Esophagus (tissue), 2 donors: ENCODE results near the gene DCAF5. TPM values are rescaled to one million over a fixed set of nuclear protein-coding genes. Genes with fewer than 3 reads are reported as not detected.
A peak's percentile ranks its signal among the peaks of the same experiment; 100 is the strongest.

Experiments
- H3K27ac ChIP-seq, 2 donors: one replicate each; pipeline ENCODE4 v1.5.1; 2013; ENCODE audit warnings: low read depth in 2 of 2, mild to moderate bottlenecking in 2 of 2, inconsistent platforms in 1 of 2, low read length in 1 of 2, moderate library complexity in 1 of 2
- H3K27me3 ChIP-seq, 2 donors: one replicate each; pipeline ENCODE4 v1.6.1; 2013; ENCODE audit warnings: low read length in 2 of 2, control low read depth in 1 of 2, mild to moderate bottlenecking in 1 of 2; ENCODE audit not compliant: insufficient read depth in 2 of 2, control insufficient read depth in 1 of 2
- H3K36me3 ChIP-seq, 2 donors: one replicate each; pipeline ENCODE4 v1.6.1; 2013; ENCODE audit warnings: low read length in 1 of 2; ENCODE audit not compliant: control insufficient read depth in 2 of 2, insufficient read depth in 2 of 2
- H3K4me1 ChIP-seq, 2 donors: one replicate each; pipeline ENCODE4 v1.6.1; 2013; ENCODE audit warnings: low read length in 1 of 2; ENCODE audit not compliant: control insufficient read depth in 2 of 2, insufficient read depth in 2 of 2
- H3K4me3 ChIP-seq, 2 donors: one replicate each; pipeline ENCODE4 v1.5.1; 2013; ENCODE audit warnings: low read length in 2 of 2, mild to moderate bottlenecking in 2 of 2, low read depth in 1 of 2, moderate library complexity in 1 of 2
- H3K9me3 ChIP-seq, 2 donors: one replicate each; pipeline ENCODE4 v1.6.1; 2013; ENCODE audit warnings: mild to moderate bottlenecking in 2 of 2, low read depth in 1 of 2, low read length in 1 of 2, moderate library complexity in 1 of 2; ENCODE audit not compliant: control insufficient read depth in 2 of 2, insufficient read depth in 1 of 2
- whole genome bisulfite sequencing, 2 donors: extraction: QIAGEN DNeasy Blood & Tissue Kit; methylation state at CpG; one replicate each; pipeline ENCODE4 v1.1.7; 2013; 5-methylcytosine and 5-hydroxymethylcytosine counted together
- polyA plus RNA-seq, 2 donors: library from polyadenylated mRNA; stranded (reverse); fragments of 200-250 nt; gene quantifications; one replicate each; pipeline ENCODE4 v1.2.3, GENCODE V29; 2013
- donor health status: healthy with polysubstance abuse.
- donor health status: Bipolar disorder and iron deficiency.

DCAF5 gene
- polyA plus RNA-seq, 2 donors: 21.8 to 26.9 TPM

- H3K9me3 ChIP-seq: no peaks in the 10 kb centered on the region
- H3K27me3 ChIP-seq: no peaks in the 10 kb centered on the region
- H3K36me3 ChIP-seq: peaks cover 14 to 17% of the 10 kb centered on the region in 2 donors
- peak overlapping the region in 1 of 2 donors; percentile 35 for H3K27ac ChIP-seq
- no peak overlapping the region for H3K4me3 ChIP-seq
- H3K4me1 ChIP-seq: no peaks in the 10 kb centered on the region
- WGBS, 2 donors: 66 to 69% methylated on average over 4 of the region's 4 CpGs
Observed at GRCh38 chr14:69052181-69052601, 100.7 kb downstream of the DCAF5 start.

GRCh38 chr14:69050240-69051184 is 102.4 kb downstream of the DCAF5 start:
- WGBS, 2 donors: 44 to 56% methylated on average over 6 of the region's 6 CpGs
- H3K4me1 ChIP-seq: peaks cover 4 to 7% of the 10 kb centered on the region in 2 donors

GRCh38 chr14:69049675-69050074 is 103.2 kb downstream of the DCAF5 start:
- Histone ChIP-seq H3K27me3 (no peaks in the 10 kb centered on the region), H3K4me3 (no peak overlapping the region), H3K27ac (peak overlapping the region; percentile 21 to 33), H3K9me3 (no peaks in the 10 kb centered on the region), H3K4me1 (peaks cover 10 to 11% of the 10 kb centered on the region in 2 donors), H3K36me3 (peaks cover 6 to 10% of the 10 kb centered on the region in 2 donors)
- WGBS, 2 donors: 36 to 37% methylated on average over 2 of the region's 2 CpGs

More at GRCh38 chr14:69050240-69051184, 102.4 kb downstream of the DCAF5 start:
- H3K4me3 ChIP-seq: no peak overlapping the region
- H3K36me3 ChIP-seq: peaks cover 14 to 17% of the 10 kb centered on the region in 2 donors
- peak overlapping the region in 1 of 2 donors; percentile 21 for H3K27ac ChIP-seq
- H3K27me3 ChIP-seq: no peaks in the 10 kb centered on the region
- no peaks in the 10 kb centered on the region for H3K9me3 ChIP-seq

- 62 to 75% methylated on average over 3 of the region's 3 CpGs for WGBS, 2 donors
Observed at GRCh38 chr14:69048456-69048855, 104.5 kb downstream of the DCAF5 start.

GRCh38 chr14:69047255-69047654 is 105.7 kb downstream of the DCAF5 start:
- Histone ChIP-seq H3K4me3 (no peak overlapping the region), H3K4me1 (peaks cover 17 to 21% of the 10 kb centered on the region in 2 donors), H3K27ac (no peak overlapping the region), H3K9me3 (no peaks in the 10 kb centered on the region), H3K36me3 (no peaks in the 10 kb centered on the region), H3K27me3 (no peaks in the 10 kb centered on the region)
- 94% methylated on average over 1 of the region's 1 CpG for WGBS, 2 donors

More at GRCh38 chr14:69048456-69048855, 104.5 kb downstream of the DCAF5 start:
- H3K4me3 ChIP-seq: no peak overlapping the region
- H3K4me1 ChIP-seq: peaks cover 15 to 21% of the 10 kb centered on the region in 2 donors
- H3K36me3 ChIP-seq: no peaks in the 10 kb centered on the region
- no peaks in the 10 kb centered on the region for H3K9me3 ChIP-seq
- no peaks in the 10 kb centered on the region for H3K27me3 ChIP-seq
- H3K27ac ChIP-seq: no peak overlapping the region

- WGBS, 2 donors: 28 to 49% methylated on average over 7 of the region's 7 CpGs
- H3K4me3 ChIP-seq: no peak overlapping the region
- H3K9me3 ChIP-seq: no peaks in the 10 kb centered on the region
- no peaks in the 10 kb centered on the region for H3K27me3 ChIP-seq
- H3K4me1 ChIP-seq: peaks cover 17 to 21% of the 10 kb centered on the region in 2 donors
- no peaks in the 10 kb centered on the region for H3K36me3 ChIP-seq
- H3K27ac ChIP-seq: peak overlapping the region; percentile 51 to 73
Observed at GRCh38 chr14:69046476-69046860, 106.5 kb downstream of the DCAF5 start.

- H3K4me1 ChIP-seq: peaks cover 17 to 21% of the 10 kb centered on the region in 2 donors
Observed at GRCh38 chr14:69045857-69046475, 107.0 kb downstream of the DCAF5 start.

GRCh38 chr14:69044965-69045555 is 107.9 kb downstream of the DCAF5 start:
- H3K4me3 ChIP-seq: no peak overlapping the region
- no peaks in the 10 kb centered on the region for H3K36me3 ChIP-seq
- peak overlapping the region; percentile 46 to 47 for H3K27ac ChIP-seq
- H3K4me1 ChIP-seq: peaks cover 17 to 21% of the 10 kb centered on the region in 2 donors
- WGBS, 2 donors: 59 to 70% methylated on average over 6 of the region's 6 CpGs
- H3K27me3 ChIP-seq: no peaks in the 10 kb centered on the region
- H3K9me3 ChIP-seq: no peaks in the 10 kb centered on the region

More at GRCh38 chr14:69045857-69046475, 107.0 kb downstream of the DCAF5 start:
- no peaks in the 10 kb centered on the region for H3K9me3 ChIP-seq
- no peaks in the 10 kb centered on the region for H3K27me3 ChIP-seq
- WGBS, 2 donors: 52 to 61% methylated on average over 7 of the region's 7 CpGs
- no peak overlapping the region for H3K4me3 ChIP-seq
- H3K36me3 ChIP-seq: no peaks in the 10 kb centered on the region
- H3K27ac ChIP-seq: peak overlapping the region; percentile 51 to 73

GRCh38 chr14:69044296-69044695 is 108.6 kb downstream of the DCAF5 start:
- H3K36me3 ChIP-seq: no peaks in the 10 kb centered on the region
- H3K4me1 ChIP-seq: peaks cover 17 to 21% of the 10 kb centered on the region in 2 donors
- H3K9me3 ChIP-seq: no peaks in the 10 kb centered on the region
- H3K27ac ChIP-seq: peak overlapping the region; percentile 12 to 66
- H3K4me3 ChIP-seq: no peak overlapping the region
- no peaks in the 10 kb centered on the region for H3K27me3 ChIP-seq
- WGBS, 2 donors: 73 to 85% methylated on average over 2 of the region's 2 CpGs
